A549 (cell line): ENCODE data around the gene RBM47. TPM values are rescaled to one million over a fixed set of nuclear protein-coding genes. Genes with fewer than 3 reads are reported as not detected.

Source experiments
- ATAC-seq, 2 experiments: fragments of 200-7000 bp in 1 of 2; fragments of >200 bp in 1 of 2; cut with Nextera tagmentation in 1 of 2; cut with Tn5 transposase in 1 of 2; 3 replicates each; pipeline versions ENCODE4 v1.8.0 to v1.9.1; 2018 to 2020; ENCODE audit warnings: mild to moderate bottlenecking in 1 of 2, moderate library complexity in 1 of 2
- CTCF ChIA-PET: fragments of 300-600 bp; sonication (Branson Sonifier 250); formaldehyde crosslinking; extraction: SDS; loops from one replicate; lab custom pipeline; 2021; ENCODE audit warnings: antibody characterized with exemption, inconsistent platforms; lab: Yijun Ruan, JAX
- POLR2A ChIA-PET: fragments of 350-600 bp; formaldehyde crosslinking; extraction: SDS; loops from one replicate; lab custom pipeline; 2021; ENCODE audit warnings: antibody characterized with exemption, inconsistent platforms; lab: Yijun Ruan, JAX
- DNase-seq, 2 experiments: peaks; one replicate each; pipeline versions ENCODE4 v3.0.0 to v3.0.0-alpha.2; 2011 to 2016; ENCODE audit warnings: low read depth in 1 of 2, low spot score in 1 of 2
- FAIRE-seq: peaks from 2 replicates; lab custom pipeline; 2011; peaks lifted over from hg19 to GRCh38; lab: Jason Lieb, UNC
- H3K27ac ChIP-seq, 2 experiments: fragments of >200 bp; sonication (Bioruptor Twin); formaldehyde crosslinking; 3 replicates each; pipeline ENCODE4 v1.5.1; 2016 to 2017
- H3K4me1 ChIP-seq: fragments of >200 bp; sonication (Bioruptor Twin); formaldehyde crosslinking; 3 replicates; pipeline ENCODE4 v1.6.1; 2016
- H3K4me2 ChIP-seq: fragments of >200 bp; sonication (Bioruptor Twin); formaldehyde crosslinking; 3 replicates; pipeline ENCODE4 v1.6.1; 2016
- H3K4me3 ChIP-seq: fragments of >200 bp; sonication (Bioruptor Twin); formaldehyde crosslinking; 3 replicates; pipeline ENCODE4 v1.5.1; 2016
- H3K9me3 ChIP-seq: fragments of >200 bp; sonication (Bioruptor Twin); formaldehyde crosslinking; 3 replicates; pipeline ENCODE4 v1.6.1; 2016
- BHLHE40 ChIP-seq: IDR thresholded peaks from 2 replicates; pipeline ENCODE4 v1.6.1; 2012; ENCODE audit warnings: low read depth, low read length, inconsistent platforms
- CBX8 ChIP-seq: fragments of 200-600 bp; sonication (generic); IDR thresholded peaks from 2 replicates; pipeline ENCODE4 v1.6.1; 2016
- CEBPB ChIP-seq, 2 experiments: fragments of >200 bp in 1 of 2; sonication (Bioruptor Twin) in 1 of 2; formaldehyde crosslinking in 1 of 2; IDR thresholded peaks; 2 replicates each; pipeline ENCODE4 v1.6.1; 2012 to 2016
- CHD4 ChIP-seq: fragments of 200-600 bp; sonication (generic); IDR thresholded peaks from 2 replicates; pipeline ENCODE4 v1.6.1; 2016; ENCODE audit warnings: antibody characterized with exemption, mild to moderate bottlenecking, borderline replicate concordance
- CTCF ChIP-seq: fragments of >200 bp; sonication (Bioruptor Twin); formaldehyde crosslinking; IDR thresholded peaks from 3 replicates; pipeline ENCODE4 v1.5.1; 2016
- ELK1 ChIP-seq: fragments of 150-350 bp; IDR thresholded peaks from 2 replicates; pipeline ENCODE4 v1.6.1; 2014; ENCODE audit warnings: low read depth, mild to moderate bottlenecking, low read length
- FOXS1 ChIP-seq: fragments of 250-450 bp; sonication (Bioruptor Pico); IDR thresholded peaks from 2 replicates; pipeline ENCODE4 v1.5.0; 2020; ENCODE audit warnings: mild to moderate bottlenecking, moderate library complexity
- GATA3 ChIP-seq: IDR thresholded peaks from 2 replicates; pipeline ENCODE4 v1.6.1; 2012; ENCODE audit warnings: borderline replicate concordance
- HOXB13 ChIP-seq: fragments of 250-450 bp; sonication (Bioruptor Pico); IDR thresholded peaks from 2 replicates; pipeline ENCODE4 v1.5.0; 2020; ENCODE audit warnings: low read depth, mild to moderate bottlenecking, moderate library complexity
- KDM5A ChIP-seq: fragments of 200-600 bp; sonication (generic); IDR thresholded peaks from 2 replicates; pipeline ENCODE4 v1.6.1; 2016; ENCODE audit warnings: antibody characterized with exemption, mild to moderate bottlenecking
- MAFK ChIP-seq: fragments of 450-650 bp; IDR thresholded peaks from 2 replicates; pipeline ENCODE4 v1.6.1; 2014; ENCODE audit not compliant: partially characterized antibody
- MAX ChIP-seq: IDR thresholded peaks from 2 replicates; pipeline ENCODE4 v1.6.1; 2012
- MYC ChIP-seq: IDR thresholded peaks from 2 replicates; pipeline ENCODE4 v1.6.1; 2012; ENCODE audit warnings: mild to moderate bottlenecking, inconsistent platforms, low read length, improper control_type of control experiment, borderline replicate concordance
- NFE2L2 ChIP-seq: fragments of 150-350 bp; conservative IDR thresholded peaks from 2 replicates; pipeline ENCODE4 v1.6.1; 2014; ENCODE audit warnings: low read length
- NR3C1 ChIP-seq: fragments of >200 bp; sonication (Bioruptor Twin); formaldehyde crosslinking; IDR thresholded peaks from 3 replicates; pipeline ENCODE4 v1.6.1; 2017
- PBX3 ChIP-seq: IDR thresholded peaks from 2 replicates; pipeline ENCODE4 v1.6.1; 2012
- PHF8 ChIP-seq: fragments of 200-600 bp; sonication (generic); IDR thresholded peaks from 2 replicates; pipeline ENCODE4 v1.6.1; 2016; ENCODE audit warnings: low read depth, mild to moderate bottlenecking, antibody characterized with exemption, moderate library complexity, borderline replicate concordance
- RAD21 ChIP-seq, 2 experiments: fragments of >200 bp in 1 of 2; sonication (Bioruptor Twin) in 1 of 2; formaldehyde crosslinking in 1 of 2; IDR thresholded peaks in 1 of 2; conservative IDR thresholded peaks in 1 of 2; 2 replicates in 1 of 2; 3 replicates in 1 of 2; pipeline ENCODE4 v1.6.1; 2012 to 2018; ENCODE audit warnings: inconsistent platforms in 1 of 2
- SMC3 ChIP-seq: fragments of >200 bp; sonication (Bioruptor Twin); formaldehyde crosslinking; IDR thresholded peaks from 3 replicates; pipeline ENCODE4 v1.6.1; 2018; ENCODE audit warnings: inconsistent platforms
- ZNF302 ChIP-seq: fragments of 250-450 bp; sonication (Bioruptor Pico); IDR thresholded peaks from 2 replicates; pipeline ENCODE4 v1.9.0; 2021; ENCODE audit warnings: inconsistent platforms, mild to moderate bottlenecking, moderate library complexity
- ZSCAN20 ChIP-seq: fragments of 250-450 bp; sonication (Bioruptor Pico); IDR thresholded peaks from 2 replicates; pipeline ENCODE4 v1.8.0; 2022; ENCODE audit warnings: mild to moderate bottlenecking, moderate library complexity
- WGBS: methylation state at CpG from one replicate; pipeline ENCODE4 v1.1.6; 2017; ENCODE audit errors: missing lambda C conversion rate; 5-methylcytosine and 5-hydroxymethylcytosine counted together
- polyA plus RNA-seq, 4 experiments: library from polyadenylated mRNA; depleted of rRNA in 3 of 4; stranded (reverse); fragments of >200 nt; fragmentation: RNase III in 1 of 4; extraction: RNeasy Plus Mini Kit Qiagen cat#74134 plus additional on column Dnase treatment in 1 of 4; gene quantifications; 2 replicates in 3 of 4; 3 replicates in 1 of 4; pipeline ENCODE4 v1.2.3, GENCODE V29; 2011 to 2017

The RBM47 gene
- polyA plus RNA-seq, 2 of the 4 experiments (the other 2 are of a cell fraction) = 38.1 to 43.3 TPM

- Histone ChIP-seq H3K27ac (no peak overlapping the region), H3K4me2 (no peak overlapping the region), H3K9me3 (no peaks in the 10 kb centered on the region), H3K4me3 (no peak overlapping the region), H3K4me1 (peaks cover 28% of the 10 kb centered on the region; the same call in 2 of the 3 replicates)
- FAIRE-seq (no peak), DNase-seq (no peak), ATAC-seq (peak; percentile 47 to 50; a peak in 3 of 6 replicates)
- ChIA-PET POLR2A (no interaction called here), CTCF (no interaction called here)
- TF ChIP-seq CTCF (no peak), NR3C1 (no peak), MAX (no peak), FOXS1 (CRISPR knock-in tag) (no peak), PHF8 (no peak), ELK1 (no peak), CHD4 (no peak), ZSCAN20 (CRISPR knock-in tag) (no peak)
- WGBS = 91% methylated on average over 6 of the region's 6 CpGs
These were observed 23.4 kb downstream of the RBM47 start for GRCh38 chr4:40606239-40606767.

GRCh38 chr4:40603281-40603680 lies 26.4 kb downstream of the RBM47 start:
- no peaks in the 10 kb centered on the region for H3K9me3 ChIP-seq
- H3K27ac ChIP-seq = peak overlapping the region in 1 of 2 experiments; percentile 39; a peak in 2 of 6 replicates
- FAIRE-seq = no peak
- H3K4me3 ChIP-seq = no peak overlapping the region
- no peak for ATAC-seq
- ChIA-PET POLR2A (no interaction called here), CTCF (no interaction called here)
- TF ChIP-seq HOXB13 (CRISPR knock-in tag) (no peak), SMC3 (no peak), CEBPB (IDR thresholded peaks at IDR 0.05) (no peak), MAX (no peak), MYC (no peak), ZNF302 (CRISPR knock-in tag) (no peak), NFE2L2 (no peak), BHLHE40 (no peak), PBX3 (no peak), KDM5A (no peak), FOXS1 (CRISPR knock-in tag) (no peak), RAD21 (conservative IDR thresholded peaks at IDR 0.05 in 1 of 2, IDR thresholded peaks at IDR 0.05 in 1 of 2) (no peak), GATA3 (no peak), CBX8 (no peak), ZSCAN20 (CRISPR knock-in tag) (no peak), MAFK (no peak)
- TF ChIP-seq, all 56 proteins: peak for 0
- Histone ChIP-seq H3K4me2 (no peak overlapping the region), H3K4me1 (peaks cover 17% of the 10 kb centered on the region; the same call in 2 of the 3 replicates)
- DNase-seq = no peak
